B cell (primary cell): ENCODE data around the gene RUFY4. TPM values are rescaled to one million over a fixed set of nuclear protein-coding genes. Genes with fewer than 3 reads are reported as not detected.
"Not testable (repeated sequence)": the region's sequence is repeated elsewhere in the genome, so short reads cannot be mapped to it uniquely, and the experiment has no call there.

Source experiments
- ATAC-seq: fragments of 200-7000 bp; cut with Tn5 transposase; one replicate; pipeline ENCODE4 v1.10.0; 2021; ENCODE audit warnings: low read depth, mild to moderate bottlenecking, moderate number of reproducible peaks, moderate library complexity
- CTCF ChIA-PET: fragments of 350-600 bp; sonication (Branson Sonifier 250); formaldehyde crosslinking; loops from one replicate; lab custom pipeline; 2021; ENCODE audit warnings: antibody characterized with exemption, inconsistent platforms; lab: Charles Lee
- POLR2A ChIA-PET: fragments of 350-600 bp; sonication (Branson Sonifier 250); formaldehyde crosslinking; loops from one replicate; lab custom pipeline; 2021; ENCODE audit warnings: antibody characterized with exemption; lab: Charles Lee
- DNase-seq: peaks from one replicate; pipeline ENCODE4 v3.0.0; 2013
- H2AFZ ChIP-seq: 2 replicates; pipeline ENCODE4 v1.6.1; 2012; ENCODE audit warnings: mild to moderate bottlenecking, low read depth, low read length; ENCODE audit not compliant: insufficient read depth, poor library complexity, severe bottlenecking
- H3K27ac ChIP-seq, 2 donors: 1 replicate in 1 of 2; 2 replicates in 1 of 2; pipeline ENCODE4 v1.5.1; 2012 to 2013; ENCODE audit warnings: low read length in 2 of 2, mild to moderate bottlenecking in 2 of 2, moderate library complexity in 1 of 2
- H3K27me3 ChIP-seq, 4 experiments: fragments of 200-600 bp in 1 of 4; sonication (generic) in 1 of 4; replicated peaks in 1 of 4; 1 replicate in 2 of 4; 2 replicates in 2 of 4; pipeline versions ENCODE4 v1.6.1 to v1.7.0; 2013 to 2016; ENCODE audit warnings: low read length in 3 of 4, mild to moderate bottlenecking in 2 of 4, mixed read lengths in 1 of 4, moderate library complexity in 1 of 4; ENCODE audit not compliant: insufficient read depth in 4 of 4, control insufficient read depth in 3 of 4; ENCODE audit errors: control extremely low read depth in 1 of 4
- H3K36me3 ChIP-seq, 2 experiments: replicated peaks in 1 of 2; 1 replicate in 1 of 2; 2 replicates in 1 of 2; pipeline versions ENCODE4 v1.6.1 to v1.7.1; 2013; ENCODE audit warnings: low read length in 1 of 2; ENCODE audit not compliant: insufficient read depth in 2 of 2, control insufficient read depth in 1 of 2; ENCODE audit errors: control extremely low read depth in 1 of 2, extremely low read depth in 1 of 2
- H3K4me1 ChIP-seq, 2 donors: fragments of 200-600 bp in 1 of 2; sonication (generic) in 1 of 2; 1 replicate in 1 of 2; 2 replicates in 1 of 2; pipeline versions ENCODE4 v1.5.1 to v1.6.1; 2013 to 2017; ENCODE audit warnings: low read length in 2 of 2; ENCODE audit not compliant: control insufficient read depth in 2 of 2, insufficient read depth in 2 of 2
- H3K4me2 ChIP-seq: replicated peaks from 2 replicates; pipeline ENCODE3; 2012; ENCODE audit warnings: mild to moderate bottlenecking, low read depth, low read length; ENCODE audit not compliant: poor library complexity, severe bottlenecking
- H3K4me3 ChIP-seq, 5 experiments: fragments of 200-600 bp in 1 of 5; sonication (generic) in 1 of 5; 1 replicate in 3 of 5; 2 replicates in 2 of 5; pipeline versions ENCODE4 v1.5.1 to v1.7.0; 2011 to 2016; ENCODE audit warnings: low read length in 4 of 5, mild to moderate bottlenecking in 4 of 5, low read depth in 2 of 5, control low read depth in 1 of 5, moderate library complexity in 1 of 5; ENCODE audit not compliant: insufficient read depth in 1 of 5; ENCODE audit errors: control extremely low read depth in 1 of 5, extremely low read depth in 1 of 5
- H3K79me2 ChIP-seq: fragments of 200-600 bp; sonication (generic); one replicate; pipeline ENCODE4 v1.6.0; 2016; ENCODE audit warnings: low read length; ENCODE audit not compliant: control insufficient read depth, insufficient read depth
- H3K9ac ChIP-seq: fragments of 200-600 bp; sonication (generic); 2 replicates; pipeline ENCODE4 v1.6.1; 2017; ENCODE audit warnings: mild to moderate bottlenecking, low read length, moderate library complexity
- H3K9me3 ChIP-seq, 3 donors: one replicate each; pipeline versions ENCODE4 v1.6.1 to v1.7.1; 2013; ENCODE audit warnings: low read length in 2 of 3; ENCODE audit not compliant: control insufficient read depth in 2 of 3, insufficient read depth in 1 of 3; ENCODE audit errors: control extremely low read depth in 1 of 3
- H4K20me1 ChIP-seq: 2 replicates; pipeline ENCODE4 v1.6.0; 2012; ENCODE audit warnings: mild to moderate bottlenecking, low read length; ENCODE audit not compliant: insufficient read depth, control insufficient read depth, poor library complexity, severe bottlenecking
- H3K27ac Mint-ChIP-seq: one replicate; pipeline ENCODE4 v1.8.0; 2021; ENCODE audit warnings: mixed read lengths
- H3K27me3 Mint-ChIP-seq: one replicate; pipeline ENCODE4 v1.8.0; 2021; ENCODE audit warnings: mixed read lengths
- H3K4me1 Mint-ChIP-seq: one replicate; pipeline ENCODE4 v1.8.0; 2021; ENCODE audit warnings: mixed read lengths
- H3K4me3 Mint-ChIP-seq: one replicate; pipeline ENCODE4 v1.8.0; 2021; ENCODE audit warnings: mixed read lengths
- H3K9me3 Mint-ChIP-seq: one replicate; pipeline ENCODE4 v1.8.0; 2022; ENCODE audit warnings: mixed read lengths; ENCODE audit not compliant: insufficient read depth
- WGBS: methylation state at CpG from one replicate; pipeline ENCODE4 v1.1.5; 2013; ENCODE audit warnings: missing lambda C conversion rate; ENCODE audit not compliant: insufficient coverage; 5-methylcytosine and 5-hydroxymethylcytosine counted together
- intact Hi-C: fragments of 100-400 bp; cut with micrococcal nuclease; formaldehyde crosslinking; loops from one replicate; pipeline ENCODE4 v1.10.0; 2022
- polyA minus RNA-seq: library from RNA; depleted of rRNA, polyadenylated mRNA; stranded (reverse); fragments of >200 nt; gene quantifications from 2 replicates; pipeline ENCODE4 v1.2.3, GENCODE V29; 2012
- polyA plus RNA-seq: library from polyadenylated mRNA; depleted of rRNA; stranded (reverse); fragments of >200 nt; gene quantifications from 2 replicates; pipeline ENCODE4 v1.2.3, GENCODE V29; 2012
- total RNA-seq, 2 donors: library from RNA; stranded (reverse); fragments of 120-200 nt in 1 of 2; gene quantifications; 1 replicate in 1 of 2; 2 replicates in 1 of 2; pipeline versions ENCODE4 v1.2.3 to v1.2.4, GENCODE V29; 2013 to 2022
- TF ChIP-seq, protein P1 (sequence below): fragments of 200-600 bp; IDR thresholded peaks from one replicate; pipeline ENCODE4 v1.8.0; 2022; ENCODE audit warnings: antibody characterized with exemption, mild to moderate bottlenecking

RUFY4 gene, protein sequence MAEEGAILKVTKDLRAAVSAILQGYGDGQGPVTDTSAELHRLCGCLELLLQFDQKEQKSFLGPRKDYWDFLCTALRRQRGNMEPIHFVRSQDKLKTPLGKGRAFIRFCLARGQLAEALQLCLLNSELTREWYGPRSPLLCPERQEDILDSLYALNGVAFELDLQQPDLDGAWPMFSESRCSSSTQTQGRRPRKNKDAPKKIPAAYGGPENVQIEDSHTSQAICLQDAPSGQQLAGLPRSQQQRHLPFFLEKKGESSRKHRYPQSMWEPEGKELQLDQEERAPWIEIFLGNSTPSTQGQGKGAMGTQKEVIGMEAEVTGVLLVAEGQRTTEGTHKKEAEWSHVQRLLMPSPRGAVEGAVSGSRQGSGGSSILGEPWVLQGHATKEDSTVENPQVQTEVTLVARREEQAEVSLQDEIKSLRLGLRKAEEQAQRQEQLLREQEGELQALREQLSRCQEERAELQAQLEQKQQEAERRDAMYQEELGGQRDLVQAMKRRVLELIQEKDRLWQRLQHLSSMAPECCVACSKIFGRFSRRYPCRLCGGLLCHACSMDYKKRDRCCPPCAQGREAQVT
- total RNA-seq (not detected in 2 replicates), polyA plus RNA-seq (0.17 and 0.34 TPM in 2 replicates), polyA minus RNA-seq (0.21 TPM in 1 of 2 replicates, not detected in the other)
- total RNA-seq (2013), result 0.21 TPM

DNA sequence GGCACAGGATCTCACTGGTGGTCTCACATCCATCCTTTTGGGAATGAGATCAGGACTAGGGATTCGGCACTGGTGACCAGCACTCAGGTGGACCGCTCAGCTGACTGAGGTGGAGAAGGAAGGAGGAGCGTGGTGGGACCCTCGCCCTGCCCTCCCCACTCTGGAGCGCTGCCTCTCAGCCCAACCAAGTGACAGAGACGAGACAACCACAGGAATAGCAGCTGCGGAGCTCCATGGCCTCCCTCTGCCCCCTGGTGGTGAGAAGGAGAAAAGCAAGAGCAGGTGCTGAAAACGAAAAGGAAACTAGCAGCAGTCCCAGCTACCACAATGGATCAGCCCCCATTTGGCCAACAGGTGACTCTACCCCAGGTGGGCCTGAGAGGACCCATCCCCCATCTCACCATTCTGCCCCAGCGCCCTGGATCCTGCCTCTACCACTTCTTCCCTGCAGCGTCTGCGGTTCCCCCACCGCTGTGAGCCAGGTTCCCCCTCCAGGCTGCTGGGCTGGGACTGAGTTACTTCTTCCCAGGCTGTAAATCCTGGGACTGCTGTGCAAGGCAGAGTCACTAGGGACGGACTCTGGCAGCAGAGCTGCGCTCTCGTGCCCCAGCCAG, at the start of gene RUFY4:
Gene RUFY4 (plus strand): TSS at position 533 of the 614 bp plus-strand sequence. CDS start 1,353 bp downstream, outside the sequence.
- not testable (repeated sequence) for H3K9ac ChIP-seq
- intact Hi-C loops, result loop anchor here (2.0 kb wide), 1 partner anchor 58 kb away; no protein-coding TSS in a partner anchor

More for the DNA sequence above, at the start of gene RUFY4:
- H3K27me3 ChIP-seq, result peaks cover 0 to 20% (median 2%) of the 10 kb centered on the region in 4 experiments
- H2AFZ ChIP-seq, result peak within 1 kb of the TSS; percentile 62
- TF ChIP-seq, protein P1, sequence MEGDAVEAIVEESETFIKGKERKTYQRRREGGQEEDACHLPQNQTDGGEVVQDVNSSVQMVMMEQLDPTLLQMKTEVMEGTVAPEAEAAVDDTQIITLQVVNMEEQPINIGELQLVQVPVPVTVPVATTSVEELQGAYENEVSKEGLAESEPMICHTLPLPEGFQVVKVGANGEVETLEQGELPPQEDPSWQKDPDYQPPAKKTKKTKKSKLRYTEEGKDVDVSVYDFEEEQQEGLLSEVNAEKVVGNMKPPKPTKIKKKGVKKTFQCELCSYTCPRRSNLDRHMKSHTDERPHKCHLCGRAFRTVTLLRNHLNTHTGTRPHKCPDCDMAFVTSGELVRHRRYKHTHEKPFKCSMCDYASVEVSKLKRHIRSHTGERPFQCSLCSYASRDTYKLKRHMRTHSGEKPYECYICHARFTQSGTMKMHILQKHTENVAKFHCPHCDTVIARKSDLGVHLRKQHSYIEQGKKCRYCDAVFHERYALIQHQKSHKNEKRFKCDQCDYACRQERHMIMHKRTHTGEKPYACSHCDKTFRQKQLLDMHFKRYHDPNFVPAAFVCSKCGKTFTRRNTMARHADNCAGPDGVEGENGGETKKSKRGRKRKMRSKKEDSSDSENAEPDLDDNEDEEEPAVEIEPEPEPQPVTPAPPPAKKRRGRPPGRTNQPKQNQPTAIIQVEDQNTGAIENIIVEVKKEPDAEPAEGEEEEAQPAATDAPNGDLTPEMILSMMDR, result peak; percentile 83
- H3K36me3 ChIP-seq, H3K9me3 ChIP-seq, POLR2A ChIA-PET, H3K4me1 ChIP-seq, H3K79me2 ChIP-seq, H3K4me1 Mint-ChIP-seq, H3K27ac ChIP-seq, H4K20me1 ChIP-seq, H3K9me3 Mint-ChIP-seq: not testable (repeated sequence)
- 12% methylated on average over 10 of the region's 15 CpGs for WGBS
- Mint-ChIP-seq H3K4me3 (peak within 1 kb of the TSS; percentile 62), H3K27ac (peak within 1 kb of the TSS; percentile 41), H3K27me3 (peaks cover 26% of the 10 kb centered on the region)
- peak within 1 kb of the TSS in 3 of 5 experiments; percentile 8 to 29 (median 22) for H3K4me3 ChIP-seq
- CTCF ChIA-PET, result interaction anchor here (0.9 to 1.1 kb wide), 9 partner anchors 8 to 1335 kb away, joined by 3 to 13 read pairs (median 3); no protein-coding TSS in a partner anchor
- DNase-seq (peak; percentile 85), ATAC-seq (peak; percentile 92)
- peak within 1 kb of the TSS; percentile 67 for H3K4me2 ChIP-seq
